ENCODE data around the gene EPC2.
A peak's percentile ranks its signal among the peaks of the same experiment; 100 is the strongest.

Gene EPC2

DNA sequence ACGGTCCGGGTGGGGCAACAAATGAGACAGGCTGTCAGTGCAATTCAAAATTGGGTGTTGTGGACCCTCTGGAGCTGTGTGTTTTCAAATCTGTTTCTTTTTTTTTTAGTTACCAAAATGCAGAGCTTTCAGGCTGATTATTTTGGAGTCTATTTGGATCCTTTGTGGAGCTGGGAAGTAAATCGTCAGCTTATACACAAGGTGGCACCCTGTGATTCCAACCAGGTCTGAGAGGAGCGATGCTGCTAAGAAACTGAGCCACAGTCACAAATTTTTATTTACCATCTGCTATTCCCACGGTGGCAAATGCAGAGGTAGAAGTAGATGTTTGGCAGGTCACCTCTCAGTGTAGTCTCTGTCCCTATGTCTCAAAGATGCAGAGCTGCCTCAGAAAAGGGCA is 3.8 kb upstream of the EPC2 start:
- peaks cover 2 to 17% (median 13%) of the 10 kb centered on the region in 4 experiments for H3K4me1 ChIP-seq (ENCODE audit: control extremely low read depth in 1 of 4, control insufficient read depth in 4 of 4, insufficient read depth in 4 of 4, low read length in 3 of 4)
- no peak for DNase-seq
- H3K36me3 ChIP-seq (ENCODE audit: control insufficient read depth in 4 of 4, insufficient read depth in 4 of 4, low read length in 3 of 4), result no peaks in the 10 kb centered on the region
- WGBS (ENCODE audit: insufficient coverage), result 96% methylated on average over 3 of the region's 5 CpGs
- POLR2A ChIA-PET, result no interaction called here
- H3K27ac ChIP-seq (ENCODE audit: insufficient read depth in 1 of 2, low read depth in 1 of 2, low read length in 2 of 2, poor library complexity in 1 of 2, severe bottlenecking in 2 of 2), result no peak overlapping the region
- CTCF ChIA-PET, result interaction anchor here (1.0 to 1.4 kb wide), 3 partner anchors 9 to 73 kb away, joined by 3 to 4 read pairs (median 3); no protein-coding TSS in a partner anchor
- no peak overlapping the region for H3K4me3 ChIP-seq (ENCODE audit: control insufficient read depth in 1 of 7, extremely low read depth in 1 of 7, insufficient read depth in 4 of 7, low read depth in 2 of 7, low read length in 6 of 7)
- H3K27me3 ChIP-seq (replicated peaks in 2 of 5; ENCODE audit: control insufficient read depth in 4 of 5, insufficient read depth in 5 of 5, low read length in 4 of 5), result peaks cover 0 to 3% (median 0%) of the 10 kb centered on the region in 5 experiments
- H3K9me3 ChIP-seq (ENCODE audit: control extremely low read depth in 1 of 5, control insufficient read depth in 4 of 5, insufficient read depth in 2 of 5, low read depth in 1 of 5, low read length in 4 of 5), result no peaks in the 10 kb centered on the region

DNA sequence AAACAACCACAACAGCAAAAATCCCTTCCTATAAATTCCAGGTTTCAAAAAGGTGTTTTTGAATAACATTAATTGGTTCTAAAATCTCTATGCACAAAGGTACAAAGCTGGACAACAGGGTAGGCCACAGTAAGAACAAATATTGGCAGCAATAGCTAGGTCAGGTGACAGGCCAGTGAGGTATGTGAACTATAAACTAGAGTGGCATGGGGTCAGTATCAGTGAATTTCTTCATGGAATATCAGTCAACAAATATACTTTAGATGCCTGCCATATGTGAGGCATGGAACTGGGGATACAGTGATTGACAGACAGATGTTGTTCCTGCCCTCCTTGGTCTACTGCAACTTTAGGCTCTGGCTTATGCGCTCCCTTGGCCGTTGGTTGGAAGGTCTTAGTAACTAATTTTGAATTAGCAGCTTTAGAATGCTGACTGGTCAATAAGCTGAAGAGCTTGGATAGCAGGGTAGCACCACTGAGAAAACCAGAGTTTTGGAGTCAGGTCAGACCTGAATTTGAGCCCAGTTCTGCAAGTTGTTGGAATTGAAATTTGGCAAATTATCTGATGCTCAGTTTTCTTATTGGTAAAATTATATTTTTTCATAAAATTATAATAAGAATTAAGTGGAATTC is 2.3 kb upstream of the EPC2 start:
- H3K36me3 ChIP-seq (ENCODE audit: control insufficient read depth in 4 of 4, insufficient read depth in 4 of 4, low read length in 3 of 4), result no peaks in the 10 kb centered on the region
- H3K27ac ChIP-seq (ENCODE audit: insufficient read depth in 1 of 2, low read depth in 1 of 2, low read length in 2 of 2, poor library complexity in 1 of 2, severe bottlenecking in 2 of 2), result no peak overlapping the region
- ChIA-PET CTCF (interaction anchor here (1.1 to 1.5 kb wide), 2 partner anchors 55 to 104 kb away, joined by 3 read pairs; no protein-coding TSS in a partner anchor), POLR2A (interaction anchor here (0.6 kb wide), 1 partner anchor 77 kb away, joined by 3 read pairs; no protein-coding TSS in a partner anchor)
- no peak for DNase-seq
- H3K27me3 ChIP-seq (replicated peaks in 2 of 5; ENCODE audit: control insufficient read depth in 4 of 5, insufficient read depth in 5 of 5, low read length in 4 of 5), result peaks cover 0 to 3% (median 0%) of the 10 kb centered on the region in 5 experiments
- no peak overlapping the region for H3K4me3 ChIP-seq (ENCODE audit: control insufficient read depth in 1 of 7, extremely low read depth in 1 of 7, insufficient read depth in 4 of 7, low read depth in 2 of 7, low read length in 6 of 7)
- WGBS (ENCODE audit: insufficient coverage), result 100% methylated on average over 1 of the region's 2 CpGs
- peaks cover 2 to 26% (median 13%) of the 10 kb centered on the region in 4 experiments for H3K4me1 ChIP-seq (ENCODE audit: control extremely low read depth in 1 of 4, control insufficient read depth in 4 of 4, insufficient read depth in 4 of 4, low read length in 3 of 4)
- no peaks in the 10 kb centered on the region for H3K9me3 ChIP-seq (ENCODE audit: control extremely low read depth in 1 of 5, control insufficient read depth in 4 of 5, insufficient read depth in 2 of 5, low read depth in 1 of 5, low read length in 4 of 5)

DNA sequence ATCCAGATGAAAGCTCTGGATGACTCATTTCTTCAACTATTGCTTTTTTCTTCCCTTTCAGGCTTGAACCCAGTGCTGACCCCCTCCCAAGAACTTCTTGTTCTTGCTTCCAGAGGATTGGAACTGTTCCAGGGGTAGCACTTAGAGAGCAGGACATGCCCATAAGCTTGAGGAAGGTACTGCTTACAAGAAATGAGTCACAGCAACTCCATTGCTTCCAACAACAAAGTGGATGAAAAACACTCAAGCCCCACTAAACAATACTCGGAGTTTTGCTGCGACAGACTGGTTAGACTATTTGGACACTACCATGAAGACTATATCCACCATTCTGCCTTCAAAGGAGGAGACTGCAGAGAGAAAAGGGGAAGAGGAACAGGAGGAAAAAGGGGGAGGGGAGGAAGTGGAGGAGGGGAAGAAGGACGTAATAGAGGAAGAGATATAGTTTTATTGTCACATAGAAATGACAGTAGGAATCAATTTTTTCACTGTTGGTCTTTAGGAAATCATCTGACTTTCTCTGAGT is 1.6 kb upstream of the EPC2 start:
- ChIA-PET POLR2A (interaction anchor here (0.6 kb wide), 1 partner anchor 76 kb away, joined by 3 read pairs; no protein-coding TSS in a partner anchor), CTCF (interaction anchor here (1.1 to 1.6 kb wide), 3 partner anchors 8 to 105 kb away, joined by 3 to 4 read pairs (median 3); no protein-coding TSS in a partner anchor)
- H3K27ac ChIP-seq (ENCODE audit: insufficient read depth in 1 of 2, low read depth in 1 of 2, low read length in 2 of 2, poor library complexity in 1 of 2, severe bottlenecking in 2 of 2), result no peak overlapping the region
- peak overlapping the region in 1 of 7 experiments; percentile 81 for H3K4me3 ChIP-seq (ENCODE audit: control insufficient read depth in 1 of 7, extremely low read depth in 1 of 7, insufficient read depth in 4 of 7, low read depth in 2 of 7, low read length in 6 of 7)
- peak in 2 of 3 donors; percentile 54 to 57 for DNase-seq
- no peaks in the 10 kb centered on the region for H3K36me3 ChIP-seq (ENCODE audit: control insufficient read depth in 4 of 4, insufficient read depth in 4 of 4, low read length in 3 of 4)
- peaks cover 2 to 26% (median 13%) of the 10 kb centered on the region in 4 experiments for H3K4me1 ChIP-seq (ENCODE audit: control extremely low read depth in 1 of 4, control insufficient read depth in 4 of 4, insufficient read depth in 4 of 4, low read length in 3 of 4)
- no peaks in the 10 kb centered on the region for H3K9me3 ChIP-seq (ENCODE audit: control extremely low read depth in 1 of 5, control insufficient read depth in 4 of 5, insufficient read depth in 2 of 5, low read depth in 1 of 5, low read length in 4 of 5)
- H3K27me3 ChIP-seq (replicated peaks in 2 of 5; ENCODE audit: control insufficient read depth in 4 of 5, insufficient read depth in 5 of 5, low read length in 4 of 5), result peaks cover 0 to 3% (median 0%) of the 10 kb centered on the region in 5 experiments
- WGBS (ENCODE audit: insufficient coverage), result 0% methylated on average over 1 of the region's 3 CpGs

DNA sequence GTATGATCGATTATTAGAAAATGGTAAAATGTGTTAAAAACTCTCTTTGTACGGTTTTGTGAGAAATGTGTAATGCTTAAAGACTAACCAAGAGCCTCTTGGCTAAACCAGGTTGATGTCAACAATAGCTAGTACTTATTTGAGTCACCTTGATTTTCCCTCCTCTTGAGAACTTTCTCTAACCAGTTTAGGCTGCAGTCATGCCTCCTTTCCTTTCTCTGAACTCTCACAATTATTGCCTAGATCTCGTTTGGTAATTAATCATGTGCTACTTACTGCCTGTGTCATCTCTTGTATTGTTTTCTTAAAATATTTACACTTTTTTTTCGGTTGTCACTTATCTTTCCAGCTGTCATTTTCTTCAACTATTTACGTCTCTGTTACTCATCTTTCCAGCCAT is 1.1 kb upstream of the EPC2 start:
- Histone ChIP-seq H3K36me3 (ENCODE audit: control insufficient read depth in 4 of 4, insufficient read depth in 4 of 4, low read length in 3 of 4) (no peaks in the 10 kb centered on the region), H3K27ac (ENCODE audit: insufficient read depth in 1 of 2, low read depth in 1 of 2, low read length in 2 of 2, poor library complexity in 1 of 2, severe bottlenecking in 2 of 2) (no peak overlapping the region), H3K27me3 (replicated peaks in 2 of 5; ENCODE audit: control insufficient read depth in 4 of 5, insufficient read depth in 5 of 5, low read length in 4 of 5) (peaks cover 0 to 3% (median 0%) of the 10 kb centered on the region in 5 experiments), H3K9me3 (ENCODE audit: control extremely low read depth in 1 of 5, control insufficient read depth in 4 of 5, insufficient read depth in 2 of 5, low read depth in 1 of 5, low read length in 4 of 5) (no peaks in the 10 kb centered on the region), H3K4me3 (ENCODE audit: control insufficient read depth in 1 of 7, extremely low read depth in 1 of 7, insufficient read depth in 4 of 7, low read depth in 2 of 7, low read length in 6 of 7) (peak overlapping the region in 5 of 7 experiments; percentile 81 to 95 (median 90)), H3K4me1 (ENCODE audit: control extremely low read depth in 1 of 4, control insufficient read depth in 4 of 4, insufficient read depth in 4 of 4, low read length in 3 of 4) (peaks cover 2 to 26% (median 13%) of the 10 kb centered on the region in 4 experiments)
- ChIA-PET POLR2A (interaction anchor here (0.7 to 1.1 kb wide), 2 partner anchors 29 to 623 kb away, joined by 3 read pairs; partner anchors contain the start of genes MBD5 and ORC4), CTCF (interaction anchor here (0.8 to 1.6 kb wide), 6 partner anchors 9 to 105 kb away, joined by 3 to 4 read pairs (median 3); no protein-coding TSS in a partner anchor)
- peak in 1 of 3 donors; percentile 49 for DNase-seq
- 33% methylated on average over 2 of the region's 5 CpGs for whole genome bisulfite sequencing (ENCODE audit: insufficient coverage)

GRCh38 chr2:148644883-148645538 is 460 bp downstream of the EPC2 start:
- Histone ChIP-seq H3K4me1 (ENCODE audit: control extremely low read depth in 1 of 4, control insufficient read depth in 4 of 4, insufficient read depth in 4 of 4, low read length in 3 of 4) (peaks cover 2 to 26% (median 13%) of the 10 kb centered on the region in 4 experiments), H3K36me3 (ENCODE audit: control insufficient read depth in 4 of 4, insufficient read depth in 4 of 4, low read length in 3 of 4) (peaks cover 0 to 2% (median 0%) of the 10 kb centered on the region in 4 experiments), H3K27me3 (replicated peaks in 2 of 5; ENCODE audit: control insufficient read depth in 4 of 5, insufficient read depth in 5 of 5, low read length in 4 of 5) (no peaks in the 10 kb centered on the region), H3K4me3 (ENCODE audit: control insufficient read depth in 1 of 7, extremely low read depth in 1 of 7, insufficient read depth in 4 of 7, low read depth in 2 of 7, low read length in 6 of 7) (peak overlapping the region; percentile 63 to 95 (median 90)), H3K9me3 (ENCODE audit: control extremely low read depth in 1 of 5, control insufficient read depth in 4 of 5, insufficient read depth in 2 of 5, low read depth in 1 of 5, low read length in 4 of 5) (no peaks in the 10 kb centered on the region), H3K27ac (ENCODE audit: insufficient read depth in 1 of 2, low read depth in 1 of 2, low read length in 2 of 2, poor library complexity in 1 of 2, severe bottlenecking in 2 of 2) (peak overlapping the region; percentile 84 to 95)
- CTCF ChIA-PET, result interaction anchor here (1.4 kb wide), 1 partner anchor 30 kb away, joined by 4 read pairs; no protein-coding TSS in a partner anchor
- POLR2A ChIA-PET, result interaction anchor here (0.6 to 1.6 kb wide), 6 partner anchors 11 to 647 kb away, joined by 3 to 4 read pairs (median 3); partner anchors contain the start of gene MBD5
- peak; percentile 96 to 99 (median 98) for DNase-seq
- WGBS (ENCODE audit: insufficient coverage), result 1% methylated on average over 44 of the region's 69 CpGs

DNA sequence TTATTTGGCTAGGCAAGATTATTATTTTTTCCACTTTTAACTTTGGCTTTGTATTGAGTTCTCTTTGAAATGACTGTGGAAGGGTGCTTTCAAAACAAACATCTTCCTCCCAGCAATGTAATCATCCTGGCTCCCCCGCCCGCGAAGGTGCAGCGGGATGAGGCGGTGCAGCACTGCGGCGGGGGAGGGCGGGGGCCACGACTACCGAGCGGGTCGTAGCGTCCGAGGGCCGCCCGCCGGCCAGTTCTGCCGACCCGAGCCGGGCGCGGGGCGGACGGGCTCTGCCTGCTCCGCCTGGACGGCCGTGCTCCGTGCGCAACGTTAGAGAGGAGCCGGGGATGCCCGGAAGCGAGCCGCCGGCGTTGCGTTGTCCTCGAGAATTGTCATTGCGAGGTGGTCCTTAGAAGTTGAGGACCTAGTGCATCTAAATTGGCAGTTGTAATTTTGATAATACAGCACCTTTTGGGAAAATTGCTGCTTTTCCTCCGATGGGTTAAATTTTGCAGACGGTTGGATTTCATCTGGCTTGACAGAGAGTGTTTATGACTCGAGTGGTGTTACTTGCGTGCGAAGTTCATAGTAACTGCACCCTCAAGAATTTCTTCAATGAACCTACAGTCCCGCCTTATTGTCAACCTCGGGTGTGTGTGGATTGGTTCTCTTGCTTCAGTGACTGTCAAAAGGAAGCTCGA is 1.1 kb downstream of the EPC2 start:
- Histone ChIP-seq H3K27me3 (replicated peaks in 2 of 5; ENCODE audit: control insufficient read depth in 4 of 5, insufficient read depth in 5 of 5, low read length in 4 of 5) (no peaks in the 10 kb centered on the region), H3K27ac (ENCODE audit: insufficient read depth in 1 of 2, low read depth in 1 of 2, low read length in 2 of 2, poor library complexity in 1 of 2, severe bottlenecking in 2 of 2) (peak overlapping the region; percentile 84 to 95), H3K9me3 (ENCODE audit: control extremely low read depth in 1 of 5, control insufficient read depth in 4 of 5, insufficient read depth in 2 of 5, low read depth in 1 of 5, low read length in 4 of 5) (no peaks in the 10 kb centered on the region), H3K36me3 (ENCODE audit: control insufficient read depth in 4 of 4, insufficient read depth in 4 of 4, low read length in 3 of 4) (peaks cover 0 to 2% (median 0%) of the 10 kb centered on the region in 4 experiments), H3K4me3 (ENCODE audit: control insufficient read depth in 1 of 7, extremely low read depth in 1 of 7, insufficient read depth in 4 of 7, low read depth in 2 of 7, low read length in 6 of 7) (peak overlapping the region; percentile 63 to 95 (median 90)), H3K4me1 (ENCODE audit: control extremely low read depth in 1 of 4, control insufficient read depth in 4 of 4, insufficient read depth in 4 of 4, low read length in 3 of 4) (peaks cover 2 to 26% (median 13%) of the 10 kb centered on the region in 4 experiments)
- peak; percentile 91 to 98 (median 96) for DNase-seq
- POLR2A ChIA-PET, result interaction anchor here (0.6 to 1.6 kb wide), 8 partner anchors 10 to 648 kb away, joined by 3 to 4 read pairs (median 3); partner anchors contain the start of gene MBD5
- WGBS (ENCODE audit: insufficient coverage), result 0% methylated on average over 43 of the region's 47 CpGs
- CTCF ChIA-PET, result interaction anchor here (1.4 to 2.4 kb wide), 2 partner anchors 12 to 30 kb away, joined by 4 to 16 read pairs; no protein-coding TSS in a partner anchor

Data from common myeloid progenitor, CD34-positive (primary cell).